ENCODE results near the gene LMNTD1.
"Not testable (repeated sequence)": the region's sequence is repeated elsewhere in the genome, so short reads cannot be mapped to it uniquely, and the experiment has no call there.

Gene LMNTD1, protein sequence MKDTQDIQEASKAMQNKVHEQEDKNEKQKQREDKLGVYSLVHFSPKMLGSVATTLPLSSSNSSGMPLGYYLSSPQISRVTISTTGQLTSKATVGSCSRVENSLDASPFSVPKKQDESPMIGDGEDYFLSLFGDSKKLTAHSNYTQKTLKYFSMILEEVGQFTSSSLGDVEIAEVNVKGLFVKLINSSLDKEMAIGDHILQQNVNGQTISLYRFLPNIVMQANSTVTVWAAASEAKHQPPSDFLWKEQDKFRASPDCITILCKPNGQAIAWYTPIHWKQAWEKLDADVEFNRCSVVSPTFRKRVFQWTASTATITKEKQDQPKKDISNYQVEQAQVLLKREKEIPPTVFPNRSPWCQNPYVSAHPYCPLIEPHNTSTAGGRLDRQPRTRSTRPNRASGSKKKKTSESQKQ

DNA sequence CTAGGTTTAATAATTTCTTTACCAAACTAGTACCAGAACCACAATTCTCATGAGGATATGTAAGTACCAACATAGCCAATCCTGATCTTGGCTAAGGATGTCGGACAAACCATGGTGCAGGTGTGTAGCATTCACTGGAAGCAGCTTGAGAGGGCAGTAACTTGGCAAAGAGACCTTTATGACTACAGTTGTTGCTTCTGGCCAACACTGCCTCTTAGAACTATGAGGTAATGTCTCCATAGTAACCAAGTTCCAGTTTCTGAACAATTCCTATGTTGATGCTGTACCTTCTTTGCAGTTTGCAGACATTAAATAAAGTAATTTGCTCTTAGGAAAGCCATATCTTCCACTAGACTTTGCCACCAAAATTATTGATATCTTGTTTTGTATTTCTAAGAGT, at the start of gene LMNTD1:
TSS of gene LMNTD1 (minus strand) at position 186 of the 400 bp plus-strand sequence. CDS start 324 bp downstream, outside the sequence.
- DNase-seq = no peak

DNA sequence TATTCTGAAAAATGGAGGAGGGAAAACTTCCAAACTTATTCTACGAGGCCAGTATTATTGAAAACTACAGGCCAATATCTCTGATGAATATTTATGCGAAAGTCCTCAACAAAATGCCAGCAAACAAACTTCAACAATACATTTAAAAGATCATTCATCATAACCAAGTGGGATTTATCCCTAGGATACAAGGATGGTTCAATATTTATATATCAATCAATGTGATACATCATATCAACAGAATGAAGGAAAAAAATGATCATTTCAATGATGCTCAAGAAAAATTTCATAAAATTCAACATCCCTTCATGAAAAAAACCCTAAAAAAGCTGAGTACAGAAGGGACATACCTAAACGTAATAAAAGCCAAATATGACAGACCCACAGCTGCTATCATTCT, 45.9 kb upstream of the LMNTD1 start:
- DNase-seq = no peak

DNA sequence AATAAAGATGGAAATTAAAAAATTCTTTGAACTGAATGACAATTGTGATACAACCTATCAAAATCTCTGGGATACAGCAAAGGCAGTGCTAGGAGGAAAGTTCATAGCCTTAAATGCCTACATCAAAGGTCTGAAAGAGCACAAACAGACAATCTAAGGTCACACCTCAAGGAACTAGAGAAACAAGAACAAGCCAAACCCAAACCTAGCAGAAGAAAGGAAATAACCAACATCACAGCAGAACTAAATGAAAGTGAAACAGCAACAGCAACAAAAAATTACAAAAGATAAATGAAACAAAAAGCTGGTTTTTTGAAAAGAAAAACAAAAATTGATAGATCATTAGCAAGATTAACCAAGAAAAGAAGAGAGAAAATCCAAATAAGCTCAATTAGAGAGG, 42.4 kb upstream of the LMNTD1 start:
- DNase-seq = not testable (repeated sequence)

DNA sequence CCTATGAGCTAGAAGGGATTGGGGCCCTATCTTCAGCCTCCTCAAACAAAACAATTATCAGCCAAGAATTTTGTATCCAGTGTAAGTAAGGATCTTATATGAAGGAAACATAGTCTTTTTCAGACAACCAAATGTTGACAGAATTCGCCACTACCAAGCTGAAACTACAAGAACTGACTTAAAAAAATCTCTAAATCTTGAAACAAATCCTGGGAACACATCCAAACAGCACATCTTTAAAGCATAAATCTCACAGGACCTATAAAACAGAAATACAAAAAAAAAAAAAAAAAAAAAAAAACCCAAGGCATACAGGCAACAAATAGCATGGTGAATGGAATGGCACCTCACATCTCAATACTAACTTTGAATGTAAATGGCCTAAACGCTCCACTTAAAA, 41.3 kb upstream of the LMNTD1 start:
- no peak for DNase-seq

DNA sequence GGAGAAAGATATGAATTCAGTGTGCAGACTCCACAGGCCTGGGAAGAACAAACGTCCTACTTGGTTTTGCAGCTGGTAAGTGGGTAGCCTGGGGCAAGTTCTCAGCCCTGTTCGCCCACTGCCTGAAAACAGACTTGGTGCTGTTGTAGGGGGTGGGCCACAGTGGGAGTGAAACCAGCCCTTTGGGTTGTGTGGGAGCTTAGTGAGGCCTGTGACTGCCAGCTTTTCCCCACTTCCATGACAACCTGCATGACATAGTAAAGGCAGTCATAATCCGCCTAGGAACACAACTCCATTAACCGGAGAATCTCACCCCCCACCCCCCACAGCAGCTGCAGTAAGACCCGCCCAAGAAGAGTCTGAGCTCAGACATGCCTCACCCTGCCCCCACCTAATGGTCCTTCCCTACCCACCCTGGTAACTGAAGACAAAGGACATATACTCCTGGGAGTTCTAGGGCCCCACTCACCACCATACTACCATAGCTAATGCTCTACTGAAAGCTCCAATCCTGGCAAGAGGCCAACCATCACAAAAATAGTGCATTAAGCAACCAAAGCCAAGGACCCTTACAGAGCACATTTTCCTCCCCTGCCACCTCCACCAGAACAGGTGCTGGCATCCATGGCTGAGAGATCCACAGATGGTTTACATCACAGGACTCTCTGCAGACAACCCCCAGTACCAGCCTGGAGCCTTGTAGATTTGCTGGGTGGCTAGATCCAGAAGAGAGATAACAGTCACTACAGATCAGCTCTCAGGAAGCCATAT, 39.8 kb upstream of the LMNTD1 start:
- no peak for DNase-seq

DNA sequence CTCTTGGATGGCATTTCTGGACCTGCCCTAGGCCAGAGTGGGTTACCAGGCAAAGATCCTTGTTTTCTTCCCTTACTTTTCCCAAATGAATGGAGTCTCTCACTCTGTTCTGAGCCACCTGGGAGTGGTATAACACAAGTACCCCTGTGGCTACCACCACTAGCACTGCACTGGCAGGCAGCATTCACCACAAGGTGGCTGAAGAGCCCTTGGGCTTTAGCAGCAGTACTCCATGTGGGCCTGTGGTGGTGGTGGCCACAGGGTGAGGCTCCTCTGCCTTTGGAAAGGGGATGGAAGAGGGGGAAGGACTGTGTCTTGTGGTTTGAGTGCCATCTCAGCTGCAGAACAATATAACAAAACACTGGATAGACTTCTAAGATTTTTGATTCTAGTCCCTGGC, 38.1 kb upstream of the LMNTD1 start:
- DNase-seq = no peak

DNA sequence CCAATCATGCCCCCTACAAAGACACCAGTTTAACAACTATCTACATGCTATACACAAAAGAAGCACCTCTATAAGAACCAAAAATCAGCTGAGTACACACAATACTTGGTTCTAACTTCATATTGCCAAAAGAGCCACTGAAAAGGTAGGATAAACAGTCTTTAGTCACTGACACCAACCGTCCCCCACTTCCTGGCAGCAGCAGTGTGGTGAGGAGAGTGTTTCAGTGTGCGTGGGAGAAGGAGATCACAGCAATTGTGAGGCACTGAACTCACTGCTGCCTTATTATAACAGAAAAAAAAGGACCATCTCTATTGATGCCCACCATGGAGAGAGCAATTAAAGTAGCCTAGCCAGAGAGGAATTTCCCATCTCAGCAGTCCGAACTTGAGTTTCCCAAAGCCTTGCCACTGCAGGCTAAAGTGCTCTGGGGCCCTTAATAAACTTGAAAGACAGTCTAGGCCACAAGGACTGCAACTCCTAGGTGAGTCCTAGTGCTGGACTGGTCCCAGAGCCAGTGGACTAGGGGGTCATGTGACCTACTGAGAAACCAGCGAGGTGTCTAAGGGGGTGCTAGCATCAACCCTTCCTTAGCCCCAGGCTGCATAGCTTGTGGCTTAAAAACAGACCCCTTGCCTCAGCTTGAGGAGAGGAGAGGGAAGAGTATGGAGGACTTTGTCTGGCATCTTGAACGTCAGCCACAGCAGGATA, 37.1 kb upstream of the LMNTD1 start:
- DNase-seq = peak; percentile 33

DNA sequence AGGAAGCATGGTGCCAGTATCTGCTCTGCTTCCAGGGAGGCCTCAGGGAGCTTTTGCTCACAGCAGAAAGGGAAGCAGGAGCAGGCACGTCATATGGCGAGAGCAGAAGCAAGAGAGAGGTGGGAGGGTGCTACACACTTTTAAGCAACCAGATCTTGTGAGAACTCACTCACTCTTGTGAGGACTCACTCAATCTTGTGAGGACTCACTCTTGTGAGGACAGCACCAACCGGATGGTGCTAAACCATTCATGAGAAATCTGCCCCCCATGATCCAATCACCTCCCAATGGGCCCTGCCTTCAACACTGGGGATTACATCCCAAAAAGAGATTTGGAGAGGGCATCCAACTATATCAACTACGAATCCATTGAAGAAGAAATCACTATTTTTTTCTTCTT, 34.3 kb upstream of the LMNTD1 start:
- DNase-seq = no peak

DNA sequence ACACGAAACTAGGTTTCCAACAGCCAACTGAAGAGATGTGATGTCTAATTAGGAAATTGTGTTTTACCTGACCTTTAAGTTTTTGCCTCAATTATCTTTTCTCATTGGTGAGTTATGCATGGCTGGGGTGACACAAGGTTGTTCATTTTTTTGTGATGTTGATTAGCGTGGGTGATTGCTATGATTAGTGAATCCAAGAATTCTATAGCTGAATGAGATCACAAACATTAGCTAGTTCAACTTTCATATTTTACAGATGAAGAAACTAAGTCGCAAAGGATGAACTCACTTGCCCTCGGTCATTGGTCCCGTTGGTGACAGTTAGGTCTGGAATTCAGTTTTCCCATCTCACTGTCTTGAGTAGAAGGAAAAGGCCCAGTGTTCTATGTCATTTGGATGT, 32.6 kb upstream of the LMNTD1 start:
- no peak for DNase-seq

DNA sequence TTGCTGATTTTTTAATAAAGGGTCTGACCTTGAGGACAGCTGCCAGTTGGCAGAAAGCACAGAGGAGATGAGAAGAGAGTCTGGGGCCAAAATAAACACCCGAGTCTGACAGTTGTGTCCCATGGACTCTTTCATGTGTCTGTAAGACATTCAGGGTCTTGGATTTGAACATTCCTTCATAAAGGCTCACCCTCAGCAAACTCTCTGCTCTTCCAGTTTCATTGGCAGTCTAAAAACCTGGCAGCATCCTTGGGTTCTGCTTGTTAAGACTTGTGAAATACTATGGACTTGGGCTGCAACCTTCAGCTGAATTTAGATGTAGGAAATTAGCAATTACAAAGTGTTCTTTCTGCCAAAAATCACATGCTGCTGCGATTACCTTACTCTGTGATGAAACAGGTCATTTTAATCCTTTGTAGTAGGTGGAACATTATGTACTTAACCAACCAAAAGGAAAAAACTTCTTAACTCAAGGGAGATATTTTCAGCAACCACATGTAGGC, 32.0 kb upstream of the LMNTD1 start:
- DNase-seq = no peak

DNA sequence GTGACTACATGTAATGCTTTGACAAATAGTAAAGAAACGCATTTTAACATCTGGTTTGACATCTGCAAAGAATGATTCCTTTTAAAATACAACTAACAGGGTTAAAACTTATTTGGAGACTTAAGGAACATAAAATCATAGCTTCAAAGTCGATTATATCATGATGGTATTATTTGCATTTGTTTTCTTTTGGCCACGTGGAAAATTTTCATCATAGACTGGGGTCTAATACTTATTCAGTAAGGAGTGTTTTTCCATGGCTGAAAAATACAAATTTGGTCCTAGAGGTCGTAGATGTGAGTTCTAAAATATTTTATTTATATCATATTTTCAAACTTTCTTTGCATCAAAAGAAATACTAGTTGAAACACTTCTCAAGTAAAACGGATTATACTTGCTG, 31.5 kb upstream of the LMNTD1 start:
- DNase-seq = no peak

DNA sequence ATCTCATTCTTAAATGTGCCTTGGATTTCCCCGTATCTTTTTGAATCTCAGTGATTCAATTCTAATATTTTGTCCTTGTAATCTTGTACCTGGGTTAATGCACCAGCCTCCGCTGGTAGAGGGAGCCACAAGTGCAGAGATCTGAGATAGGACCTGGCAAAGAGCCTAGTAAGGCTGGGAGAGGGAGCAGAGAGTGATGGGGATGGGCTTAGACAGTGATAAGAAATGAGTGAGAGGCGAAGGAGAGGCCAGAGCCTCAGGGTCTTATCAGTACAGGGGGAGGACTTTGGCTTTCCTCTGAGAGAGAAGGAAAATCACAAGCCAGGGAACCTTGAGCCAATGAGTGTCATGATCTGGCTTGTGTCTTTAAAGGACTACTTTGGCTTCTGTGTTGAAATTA, 30.5 kb upstream of the LMNTD1 start:
- no peak for DNase-seq

DNA sequence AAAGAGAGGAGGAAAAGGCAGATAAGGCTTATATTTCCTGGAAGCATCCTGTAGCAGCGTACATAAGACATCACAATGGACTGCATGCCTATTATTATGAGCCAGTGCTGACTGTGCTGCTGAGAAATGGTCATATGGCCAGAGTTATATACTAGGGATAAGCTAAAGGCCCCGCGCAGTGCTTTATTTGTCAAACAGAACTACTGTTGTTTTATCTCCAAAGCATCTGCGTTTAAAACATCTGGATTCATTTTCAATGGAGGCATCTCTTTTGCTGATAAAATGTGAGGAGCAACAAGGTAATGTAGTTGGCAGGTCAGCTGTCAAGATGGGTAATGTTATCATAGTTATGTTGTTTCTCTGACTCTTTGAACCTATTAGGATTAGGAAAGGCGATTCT, 28.0 kb upstream of the LMNTD1 start:
- DNase-seq = no peak

DNA sequence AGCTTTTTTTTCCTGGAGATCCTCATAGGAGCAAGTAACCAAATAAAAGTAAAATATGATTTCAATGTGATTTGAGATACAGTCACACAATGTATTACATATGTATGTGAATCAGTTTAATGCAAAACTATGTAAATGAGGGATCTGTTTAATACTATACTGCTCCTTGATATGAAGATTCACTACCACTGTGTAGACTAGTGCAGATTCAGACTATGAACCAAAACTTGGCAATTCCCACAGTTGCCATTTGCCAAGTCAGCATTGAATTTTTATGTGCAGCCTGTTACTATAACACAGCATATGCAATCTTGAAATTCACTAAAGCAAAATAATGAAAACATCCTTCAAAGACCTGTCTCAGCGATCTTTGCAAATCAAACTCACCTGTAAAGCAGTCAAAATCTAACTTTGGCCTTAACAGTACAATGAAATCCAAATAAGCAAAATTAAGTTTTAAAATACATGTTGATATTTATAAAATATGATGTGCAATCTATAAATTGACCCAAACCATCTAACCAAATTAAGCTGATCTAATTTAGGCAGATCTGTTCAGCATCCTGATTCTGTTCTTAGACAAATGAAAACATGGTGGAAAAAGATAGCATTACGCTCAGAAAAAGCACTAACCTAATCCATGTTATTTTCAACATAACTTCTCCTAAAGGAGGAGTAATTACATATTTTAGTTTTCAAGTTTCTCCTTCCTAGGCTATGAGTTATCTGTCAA, 25.5 kb upstream of the LMNTD1 start:
- no peak for DNase-seq

DNA sequence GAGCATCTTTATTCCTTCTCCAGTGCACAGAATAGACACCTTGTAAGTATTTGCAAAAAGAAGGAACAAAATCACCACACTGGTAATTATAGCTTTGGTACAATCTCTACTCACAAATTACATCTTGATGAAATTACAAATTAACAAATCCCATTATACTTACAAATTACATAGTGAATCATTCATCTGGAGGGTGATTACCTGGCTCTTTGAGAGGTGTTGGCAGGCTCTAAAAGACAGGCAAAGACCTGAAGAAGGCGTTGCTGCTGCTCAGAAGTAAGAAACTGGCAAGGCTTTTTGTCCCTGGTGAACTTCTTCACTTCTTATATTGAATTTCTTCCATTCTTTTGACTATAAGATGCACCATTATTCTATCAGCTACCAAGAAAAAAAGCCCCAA, 21.7 kb upstream of the LMNTD1 start:
- no peak for DNase-seq

DNA sequence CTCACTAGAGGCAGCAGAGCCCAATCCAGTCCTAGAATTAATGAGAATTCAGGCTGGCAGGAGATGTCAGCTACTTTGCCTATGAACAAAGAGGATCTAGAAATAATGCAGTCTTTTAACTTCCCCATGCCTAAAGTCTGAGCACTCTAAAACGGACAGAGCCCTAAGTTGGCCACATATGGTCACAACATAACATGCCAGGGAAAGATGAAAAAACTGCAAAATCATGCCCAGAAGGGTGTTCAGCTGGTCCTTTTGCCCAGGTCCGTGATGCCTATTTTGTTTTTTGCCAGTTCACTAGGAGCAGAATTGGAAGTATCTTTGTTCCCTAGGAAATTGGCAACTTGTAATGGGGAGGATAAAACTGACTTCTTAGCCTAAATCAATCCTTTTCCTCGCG, 20.3 kb upstream of the LMNTD1 start:
- DNase-seq = no peak

DNA sequence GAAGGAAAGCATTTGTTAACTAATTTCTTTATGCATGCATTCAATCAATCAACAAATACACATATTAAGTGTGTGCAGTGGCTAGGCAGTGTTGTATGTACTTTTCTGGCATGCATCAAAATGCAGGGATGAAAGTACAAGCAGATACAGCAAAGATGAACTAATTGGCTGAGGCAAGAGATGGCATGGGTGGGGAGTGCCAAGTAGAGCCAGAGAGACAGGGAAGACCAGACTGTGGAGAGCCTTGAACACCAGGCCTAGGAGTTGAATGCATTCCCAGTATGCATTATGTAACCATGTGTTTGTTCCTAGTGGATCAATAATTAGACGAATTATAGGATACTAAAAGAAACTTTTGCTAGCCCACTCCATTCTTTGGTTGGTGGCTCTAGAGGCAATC, 17.3 kb upstream of the LMNTD1 start:
- DNase-seq = no peak

DNA sequence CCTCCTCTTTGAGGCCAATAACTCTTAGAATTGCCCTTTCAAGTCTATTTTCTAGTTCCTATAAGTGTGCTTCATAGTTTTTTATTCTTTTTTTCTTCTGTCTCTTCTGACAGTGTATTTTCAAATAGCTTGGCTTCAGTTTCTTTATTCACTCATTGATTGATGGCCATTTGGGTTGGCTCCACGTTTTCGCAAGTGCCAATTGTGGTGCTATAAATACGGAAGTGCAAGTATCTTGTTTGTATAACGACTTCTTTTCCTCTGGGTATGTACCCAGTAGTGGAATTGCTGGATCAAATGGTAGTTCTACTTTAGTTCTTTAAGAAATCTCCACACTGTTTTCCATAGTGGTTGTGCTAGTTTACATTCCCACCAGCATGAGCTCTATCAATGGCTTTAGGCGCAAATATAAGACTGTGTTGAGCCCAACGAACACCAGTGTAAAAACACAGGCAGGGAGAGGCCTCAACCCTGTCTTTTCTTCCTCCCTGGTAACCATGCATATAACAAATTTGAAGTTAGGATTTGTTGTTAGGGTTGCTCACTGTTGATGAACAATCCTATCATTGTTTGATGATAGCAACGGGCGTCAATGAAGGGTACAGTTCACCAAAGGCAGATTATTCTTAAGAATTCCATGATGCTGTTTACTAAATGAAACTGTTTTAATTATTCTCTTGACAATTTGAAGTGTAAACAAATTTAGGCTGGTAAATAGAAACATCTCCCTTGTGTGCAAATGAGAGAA, 13.3 kb upstream of the LMNTD1 start:
- DNase-seq = no peak

DNA sequence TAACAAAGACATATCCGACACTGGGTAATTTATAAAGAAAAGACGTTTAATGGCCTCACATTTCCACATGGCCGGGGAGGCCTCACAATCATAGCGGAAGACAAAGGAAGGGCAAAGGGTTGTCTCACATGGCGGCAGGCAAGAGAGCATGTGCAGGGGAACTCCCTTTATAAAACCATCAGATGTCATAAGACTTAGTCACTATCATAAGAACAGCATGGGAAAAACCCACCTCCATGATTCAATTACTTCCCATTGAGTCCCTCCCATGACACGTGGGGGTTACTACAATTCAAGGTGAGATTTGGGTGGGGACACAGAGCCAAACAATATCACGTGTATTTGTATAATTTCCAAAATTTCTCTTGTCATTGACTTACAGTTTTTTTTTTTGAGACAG, 5.5 kb upstream of the LMNTD1 start:
- no peak for DNase-seq

DNA sequence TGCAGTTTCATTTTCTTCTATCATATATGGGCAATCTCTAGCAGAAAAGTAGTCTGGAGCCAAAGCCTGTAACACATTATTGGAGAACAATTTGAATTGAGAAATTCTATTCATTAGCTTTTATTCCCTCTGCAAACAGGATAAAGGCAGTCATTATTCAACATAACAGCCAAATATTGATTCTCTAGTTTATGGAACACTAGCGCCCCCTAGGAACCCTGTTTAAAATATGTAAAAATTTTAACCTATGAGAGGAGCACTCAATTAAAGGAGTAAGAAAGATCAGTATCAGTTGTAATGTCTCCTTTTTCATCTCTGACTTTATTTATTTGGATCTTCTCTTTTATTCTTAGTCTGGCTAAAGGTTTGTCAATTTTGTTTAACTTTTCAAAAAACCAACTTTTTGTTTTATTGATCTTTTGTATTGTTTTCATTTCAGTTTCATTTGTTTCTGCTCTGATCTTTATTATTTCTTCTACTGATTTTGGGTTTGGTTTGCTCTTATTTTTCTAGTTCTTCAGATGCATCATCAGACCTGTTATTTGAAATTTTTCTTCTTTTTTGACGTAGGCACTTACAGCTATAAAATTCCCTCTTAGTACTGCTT, 4.8 kb upstream of the LMNTD1 start:
- no peak for DNase-seq

DNA sequence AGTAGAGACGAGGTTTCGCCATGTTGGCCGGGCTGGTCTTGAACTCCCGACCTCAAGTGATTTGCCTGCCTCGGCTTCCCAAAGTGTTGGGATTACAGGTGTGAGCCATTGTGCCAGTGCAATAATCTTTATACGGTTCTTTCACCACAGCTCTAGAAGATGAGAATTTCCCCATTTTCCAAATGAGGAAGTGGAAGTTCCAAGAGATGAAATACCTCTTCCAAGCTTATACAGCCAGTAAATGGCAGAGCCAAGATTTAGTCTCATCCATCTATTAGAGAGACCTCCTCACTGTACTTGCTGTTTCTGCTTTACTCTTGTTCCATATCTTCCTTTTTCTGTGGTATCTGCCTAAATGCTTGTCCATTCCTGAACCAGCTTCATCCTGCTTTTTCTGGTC, 3.1 kb upstream of the LMNTD1 start:
- no peak for DNase-seq

DNA sequence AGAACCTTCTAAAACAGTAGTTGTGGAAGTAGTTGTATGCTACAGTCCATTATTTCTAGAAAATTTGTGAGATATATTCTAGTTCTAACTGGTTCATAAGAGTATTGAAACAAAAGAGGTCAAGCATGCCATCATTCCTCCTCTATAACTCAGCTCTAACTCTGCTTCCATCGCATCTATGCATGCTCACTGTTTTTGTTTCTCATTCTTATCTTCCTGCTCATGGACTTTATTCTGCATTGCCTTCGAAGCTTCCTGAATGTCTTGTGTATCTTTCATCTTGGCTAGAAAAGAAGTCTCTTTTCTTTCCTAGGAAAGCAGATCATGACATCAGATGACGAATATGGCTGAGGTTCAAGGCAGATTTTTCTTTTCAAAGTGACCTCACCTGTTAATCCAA, 402 bp downstream of the LMNTD1 start:
- DNase-seq = no peak
